Upper lobe of left lung (tissue), 4 donors: ENCODE results near the gene PDS5B.

Experiments used
- EP300 ChIP-seq, 4 donors: sonication (generic); formaldehyde crosslinking; IDR thresholded peaks; one replicate each; pipeline ENCODE4 v1.5.1; 2017; ENCODE audit warnings: antibody characterized with exemption in 4 of 4, control low read depth in 2 of 4
- POLR2A ChIP-seq, 4 donors: fragments of 450-650 bp; IDR thresholded peaks; one replicate each; pipeline ENCODE4 v1.5.1; 2016 to 2017; ENCODE audit warnings: antibody characterized with exemption in 4 of 4, mild to moderate bottlenecking in 2 of 4
- POLR2AphosphoS5 ChIP-seq, 2 donors: sonication (generic); formaldehyde crosslinking; IDR thresholded peaks; one replicate each; pipeline ENCODE4 v1.5.1; 2017; ENCODE audit warnings: antibody characterized with exemption in 2 of 2
- TF ChIP-seq, protein P1 (sequence below), 6 experiments: fragments of 450-650 bp in 4 of 6; fragments of 200-600 bp in 2 of 6; sonication (generic) in 2 of 6; IDR thresholded peaks; one replicate each; pipeline ENCODE4 v1.5.1; 2016 to 2019; ENCODE audit warnings: antibody characterized with exemption in 6 of 6

- TF ChIP-seq, protein P1, sequence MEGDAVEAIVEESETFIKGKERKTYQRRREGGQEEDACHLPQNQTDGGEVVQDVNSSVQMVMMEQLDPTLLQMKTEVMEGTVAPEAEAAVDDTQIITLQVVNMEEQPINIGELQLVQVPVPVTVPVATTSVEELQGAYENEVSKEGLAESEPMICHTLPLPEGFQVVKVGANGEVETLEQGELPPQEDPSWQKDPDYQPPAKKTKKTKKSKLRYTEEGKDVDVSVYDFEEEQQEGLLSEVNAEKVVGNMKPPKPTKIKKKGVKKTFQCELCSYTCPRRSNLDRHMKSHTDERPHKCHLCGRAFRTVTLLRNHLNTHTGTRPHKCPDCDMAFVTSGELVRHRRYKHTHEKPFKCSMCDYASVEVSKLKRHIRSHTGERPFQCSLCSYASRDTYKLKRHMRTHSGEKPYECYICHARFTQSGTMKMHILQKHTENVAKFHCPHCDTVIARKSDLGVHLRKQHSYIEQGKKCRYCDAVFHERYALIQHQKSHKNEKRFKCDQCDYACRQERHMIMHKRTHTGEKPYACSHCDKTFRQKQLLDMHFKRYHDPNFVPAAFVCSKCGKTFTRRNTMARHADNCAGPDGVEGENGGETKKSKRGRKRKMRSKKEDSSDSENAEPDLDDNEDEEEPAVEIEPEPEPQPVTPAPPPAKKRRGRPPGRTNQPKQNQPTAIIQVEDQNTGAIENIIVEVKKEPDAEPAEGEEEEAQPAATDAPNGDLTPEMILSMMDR (IDR thresholded peaks at IDR 0.05), result no peak
- TF ChIP-seq POLR2A (IDR thresholded peaks at IDR 0.05) (no peak), EP300 (IDR thresholded peaks at IDR 0.05) (no peak), POLR2AphosphoS5 (IDR thresholded peaks at IDR 0.05) (no peak)
These were observed 14.6 kb downstream of the PDS5B start for GRCh38 chr13:32600890-32601289.
